GM19238 (cell line): ENCODE results near the gene ZBTB47.

ENCODE experiments used
- DNase-seq: peaks from one replicate; pipeline ENCODE4 v3.0.0; 2011; ENCODE audit warnings: low spot score; ENCODE audit not compliant: insufficient read length

ZBTB47 gene

DNA sequence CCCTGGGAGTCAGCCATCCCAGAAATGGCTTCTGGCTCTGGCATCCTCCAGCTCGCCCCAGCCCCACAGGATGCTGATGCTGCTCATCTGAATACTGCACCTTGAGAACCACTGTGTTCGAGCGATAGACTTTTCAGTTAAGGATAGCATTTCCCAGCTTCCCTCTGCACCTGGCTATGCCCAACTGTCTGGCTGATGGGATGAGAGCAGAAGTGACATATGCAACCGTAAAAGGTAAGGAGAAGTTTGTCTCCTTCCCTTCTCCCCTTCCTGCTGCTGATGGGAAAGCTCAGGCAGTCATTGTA is 58.8 kb downstream of the ZBTB47 start:
- no peak for DNase-seq

DNA sequence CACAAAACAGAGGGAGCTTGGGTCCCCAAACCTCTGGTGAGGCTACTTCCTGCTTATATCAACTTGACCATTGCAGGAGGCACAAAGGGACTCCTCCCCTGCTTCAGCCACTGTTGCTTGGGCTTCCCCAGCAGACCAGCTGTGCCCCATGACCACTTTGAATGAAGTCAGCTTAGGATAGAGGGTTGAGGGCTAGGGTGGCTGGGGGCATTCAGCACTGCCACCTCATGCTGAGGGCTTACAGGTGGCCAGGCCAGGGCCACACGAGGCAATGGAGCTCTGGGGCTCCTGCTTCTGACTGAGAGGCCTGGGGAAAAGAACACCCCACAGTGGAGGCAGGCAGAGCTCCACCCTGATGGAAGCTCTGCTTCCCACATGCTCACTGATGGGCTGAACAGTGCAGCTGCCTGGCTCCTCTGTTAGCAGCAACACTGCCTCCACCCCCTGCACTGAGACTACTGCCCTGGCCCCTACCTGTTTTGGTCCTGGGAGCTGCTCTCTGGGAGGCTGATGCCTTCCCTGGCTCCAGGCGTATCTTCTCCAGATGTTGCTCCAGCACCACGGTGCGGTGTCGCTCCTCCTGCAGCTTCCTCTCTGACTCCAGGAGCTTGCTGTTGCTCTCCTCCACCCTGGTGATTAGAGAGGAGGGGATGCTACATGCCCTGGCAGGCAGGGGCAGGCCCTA is 59.3 kb downstream of the ZBTB47 start:
- no peak for DNase-seq

DNA sequence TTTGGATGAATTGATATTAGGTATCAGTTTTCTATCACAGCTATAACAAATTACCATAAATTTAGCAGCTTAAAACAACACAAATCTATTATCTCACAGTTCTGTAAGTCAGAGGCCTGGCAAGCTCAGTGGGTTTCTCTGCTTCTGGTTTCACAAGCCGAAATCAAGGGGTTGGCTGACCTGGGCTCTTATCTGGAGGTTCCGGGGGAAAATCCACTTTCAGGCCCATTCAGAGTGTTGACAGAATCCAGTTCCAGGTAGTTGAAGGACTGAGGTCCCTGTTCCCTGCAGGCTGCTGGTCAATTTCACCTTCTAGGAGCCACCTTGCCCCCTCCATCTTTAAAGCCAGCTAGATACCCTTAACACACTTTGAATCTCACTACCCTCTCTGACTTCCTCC is 60.2 kb downstream of the ZBTB47 start:
- no peak for DNase-seq

DNA sequence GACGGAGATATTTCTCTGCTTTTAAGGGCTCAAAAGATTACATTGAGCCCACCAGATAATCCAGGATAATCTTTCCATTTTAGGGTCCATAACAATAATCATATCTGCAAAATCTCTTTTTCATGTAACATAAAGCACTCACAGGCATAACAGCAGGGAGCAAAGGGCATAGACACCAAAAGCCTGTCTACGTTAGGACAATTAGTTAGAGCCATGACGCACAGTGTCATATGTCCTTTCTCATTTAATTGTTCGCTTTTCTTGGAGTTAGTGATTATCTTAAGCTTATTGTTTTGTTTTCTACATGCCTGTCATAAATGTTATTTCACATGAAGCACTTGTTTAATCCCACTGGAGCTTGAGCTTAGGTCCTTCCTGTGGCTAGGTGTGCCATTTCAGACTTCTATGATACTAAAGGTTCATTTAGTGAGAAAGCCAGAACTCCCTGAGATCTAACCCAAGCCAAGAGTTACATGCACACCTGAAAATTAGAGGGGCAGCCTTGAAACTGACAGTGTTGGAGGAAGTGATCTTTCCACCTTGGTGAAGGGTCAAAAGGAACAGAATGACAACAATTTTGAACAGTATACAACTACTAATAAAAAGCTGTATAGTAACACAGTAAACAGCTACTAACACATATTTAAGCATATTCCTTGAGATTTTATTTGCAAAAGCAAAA is 60.8 kb downstream of the ZBTB47 start:
- DNase-seq, result no peak
